ENCODE results near the gene FDXR.

FDXR gene

GRCh38 chr17:74882517-74883240, 9.9 kb upstream of the FDXR start:
- Histone ChIP-seq H2AK5ac (ENCODE audit: low read length, severe bottlenecking) (no peak overlapping the region), H2BK15ac (ENCODE audit: low read depth, poor library complexity, severe bottlenecking) (no peak overlapping the region), H3K14ac (ENCODE audit: low read length in 2 of 2) (no peak overlapping the region), H2BK12ac (ENCODE audit: low read length in 2 of 2) (no peak overlapping the region), H3K18ac (ENCODE audit: low read depth in 1 of 2, low read length in 2 of 2) (no peak overlapping the region), H4K8ac (ENCODE audit: low read length) (no peak overlapping the region), H3K79me1 (replicated peaks; ENCODE audit: low read length, poor library complexity, severe bottlenecking) (no peaks in the 10 kb centered on the region), H3K4me2 (ENCODE audit: low read length, poor library complexity, severe bottlenecking) (no peak overlapping the region), H4K91ac (ENCODE audit: low read length) (no peak overlapping the region), H3K9ac (ENCODE audit: low read length) (no peak overlapping the region), H3K4me3 (ENCODE audit: insufficient read depth in 1 of 2, low read depth in 1 of 2, low read length in 2 of 2) (no peak overlapping the region), H2BK120ac (ENCODE audit: low read depth, low read length) (no peak overlapping the region), H3K9me3 (ENCODE audit: control insufficient read depth, low read length) (no peaks in the 10 kb centered on the region), H3K4ac (ENCODE audit: low read depth in 1 of 2, low read length in 2 of 2) (no peak overlapping the region), H3K4me1 (ENCODE audit: control insufficient read depth, insufficient read depth, low read depth, low read length) (no peaks in the 10 kb centered on the region), H3K27ac (ENCODE audit: low read length, poor library complexity, severe bottlenecking) (no peak overlapping the region), H3K36me3 (ENCODE audit: control insufficient read depth in 1 of 2, insufficient read depth in 2 of 2, low read depth in 1 of 2, low read length in 2 of 2) (no peaks in the 10 kb centered on the region), H3K27me3 (ENCODE audit: control insufficient read depth in 1 of 2, insufficient read depth in 1 of 2, low read length in 2 of 2) (peaks cover 39 to 71% of the 10 kb centered on the region in 2 experiments), H2BK5ac (ENCODE audit: low read depth, low read length, poor library complexity, severe bottlenecking) (no peak overlapping the region), H3K23ac (ENCODE audit: low read length in 2 of 2) (no peak overlapping the region), H2AFZ (ENCODE audit: low read depth, low read length) (no peak overlapping the region)
- DNase-seq = no peak
- WGBS = 84% methylated on average over 20 of the region's 20 CpGs

- no peak overlapping the region for H2AK5ac ChIP-seq (ENCODE audit: low read length, severe bottlenecking)
- H3K27me3 ChIP-seq (ENCODE audit: control insufficient read depth in 1 of 2, insufficient read depth in 1 of 2, low read length in 2 of 2) = peaks cover 39 to 58% of the 10 kb centered on the region in 2 experiments
- no peak overlapping the region for H2BK12ac ChIP-seq (ENCODE audit: low read length in 2 of 2)
- H3K79me1 ChIP-seq (replicated peaks; ENCODE audit: low read length, poor library complexity, severe bottlenecking) = no peaks in the 10 kb centered on the region
- WGBS = 76% methylated on average over 10 of the region's 11 CpGs
- H3K9ac ChIP-seq (ENCODE audit: low read length) = no peak overlapping the region
- H2BK120ac ChIP-seq (ENCODE audit: low read depth, low read length) = no peak overlapping the region
- no peak overlapping the region for H3K4ac ChIP-seq (ENCODE audit: low read depth in 1 of 2, low read length in 2 of 2)
- H2BK5ac ChIP-seq (ENCODE audit: low read depth, low read length, poor library complexity, severe bottlenecking) = no peak overlapping the region
- no peak overlapping the region for H3K14ac ChIP-seq (ENCODE audit: low read length in 2 of 2)
- H4K8ac ChIP-seq (ENCODE audit: low read length) = no peak overlapping the region
- no peaks in the 10 kb centered on the region for H3K4me1 ChIP-seq (ENCODE audit: control insufficient read depth, insufficient read depth, low read depth, low read length)
- H3K27ac ChIP-seq (ENCODE audit: low read length, poor library complexity, severe bottlenecking) = no peak overlapping the region
- no peak overlapping the region for H3K18ac ChIP-seq (ENCODE audit: low read depth in 1 of 2, low read length in 2 of 2)
- H3K4me2 ChIP-seq (ENCODE audit: low read length, poor library complexity, severe bottlenecking) = no peak overlapping the region
- H4K91ac ChIP-seq (ENCODE audit: low read length) = no peak overlapping the region
- no peak overlapping the region for H3K23ac ChIP-seq (ENCODE audit: low read length in 2 of 2)
- no peak overlapping the region for H3K4me3 ChIP-seq (ENCODE audit: insufficient read depth in 1 of 2, low read depth in 1 of 2, low read length in 2 of 2)
- no peak overlapping the region for H2BK15ac ChIP-seq (ENCODE audit: low read depth, poor library complexity, severe bottlenecking)
- DNase-seq = no peak
- no peaks in the 10 kb centered on the region for H3K9me3 ChIP-seq (ENCODE audit: control insufficient read depth, low read length)
- H2AFZ ChIP-seq (ENCODE audit: low read depth, low read length) = no peak overlapping the region
- no peaks in the 10 kb centered on the region for H3K36me3 ChIP-seq (ENCODE audit: control insufficient read depth in 1 of 2, insufficient read depth in 2 of 2, low read depth in 1 of 2, low read length in 2 of 2)
Observed at GRCh38 chr17:74881073-74881472, 8.3 kb upstream of the FDXR start.

- Histone ChIP-seq H3K36me3 (ENCODE audit: control insufficient read depth in 1 of 2, insufficient read depth in 2 of 2, low read depth in 1 of 2, low read length in 2 of 2) (no peaks in the 10 kb centered on the region), H2AFZ (ENCODE audit: low read depth, low read length) (no peak overlapping the region), H3K4me3 (ENCODE audit: insufficient read depth in 1 of 2, low read depth in 1 of 2, low read length in 2 of 2) (no peak overlapping the region), H3K4me2 (ENCODE audit: low read length, poor library complexity, severe bottlenecking) (no peak overlapping the region), H3K23ac (ENCODE audit: low read length in 2 of 2) (no peak overlapping the region), H4K91ac (ENCODE audit: low read length) (no peak overlapping the region), H3K4ac (ENCODE audit: low read depth in 1 of 2, low read length in 2 of 2) (no peak overlapping the region), H2BK120ac (ENCODE audit: low read depth, low read length) (no peak overlapping the region), H3K79me1 (replicated peaks; ENCODE audit: low read length, poor library complexity, severe bottlenecking) (no peaks in the 10 kb centered on the region), H3K9ac (ENCODE audit: low read length) (no peak overlapping the region), H3K14ac (ENCODE audit: low read length in 2 of 2) (no peak overlapping the region), H3K9me3 (ENCODE audit: control insufficient read depth, low read length) (no peaks in the 10 kb centered on the region), H2BK5ac (ENCODE audit: low read depth, low read length, poor library complexity, severe bottlenecking) (no peak overlapping the region), H3K18ac (ENCODE audit: low read depth in 1 of 2, low read length in 2 of 2) (no peak overlapping the region), H2AK5ac (ENCODE audit: low read length, severe bottlenecking) (no peak overlapping the region), H3K27me3 (ENCODE audit: control insufficient read depth in 1 of 2, insufficient read depth in 1 of 2, low read length in 2 of 2) (peaks cover 41 to 48% of the 10 kb centered on the region in 2 experiments), H2BK15ac (ENCODE audit: low read depth, poor library complexity, severe bottlenecking) (no peak overlapping the region), H3K4me1 (ENCODE audit: control insufficient read depth, insufficient read depth, low read depth, low read length) (no peaks in the 10 kb centered on the region), H2BK12ac (ENCODE audit: low read length in 2 of 2) (no peak overlapping the region), H4K8ac (ENCODE audit: low read length) (no peak overlapping the region), H3K27ac (ENCODE audit: low read length, poor library complexity, severe bottlenecking) (no peak overlapping the region)
- 88% methylated on average over 14 of the region's 16 CpGs for WGBS
- DNase-seq = no peak
Observed at GRCh38 chr17:74879308-74879707, 6.5 kb upstream of the FDXR start.

- Histone ChIP-seq H2BK12ac (ENCODE audit: low read length in 2 of 2) (no peak overlapping the region), H3K23ac (ENCODE audit: low read length in 2 of 2) (no peak overlapping the region)
- 64% methylated on average over 2 of the region's 2 CpGs for WGBS
Observed at GRCh38 chr17:74878658-74879057, 5.9 kb upstream of the FDXR start.

More at GRCh38 chr17:74878658-74879057, 5.9 kb upstream of the FDXR start:
- H3K27me3 ChIP-seq (ENCODE audit: control insufficient read depth in 1 of 2, insufficient read depth in 1 of 2, low read length in 2 of 2) = peaks cover 41 to 42% of the 10 kb centered on the region in 2 experiments
- H3K18ac ChIP-seq (ENCODE audit: low read depth in 1 of 2, low read length in 2 of 2) = no peak overlapping the region
- no peak for DNase-seq
- H3K9me3 ChIP-seq (ENCODE audit: control insufficient read depth, low read length) = no peaks in the 10 kb centered on the region
- no peak overlapping the region for H4K91ac ChIP-seq (ENCODE audit: low read length)
- H2AFZ ChIP-seq (ENCODE audit: low read depth, low read length) = no peak overlapping the region
- no peak overlapping the region for H3K9ac ChIP-seq (ENCODE audit: low read length)
- no peaks in the 10 kb centered on the region for H3K36me3 ChIP-seq (ENCODE audit: control insufficient read depth in 1 of 2, insufficient read depth in 2 of 2, low read depth in 1 of 2, low read length in 2 of 2)
- H2BK120ac ChIP-seq (ENCODE audit: low read depth, low read length) = no peak overlapping the region
- H3K4me1 ChIP-seq (ENCODE audit: control insufficient read depth, insufficient read depth, low read depth, low read length) = no peaks in the 10 kb centered on the region
- no peak overlapping the region for H3K4me3 ChIP-seq (ENCODE audit: insufficient read depth in 1 of 2, low read depth in 1 of 2, low read length in 2 of 2)
- no peak overlapping the region for H2BK5ac ChIP-seq (ENCODE audit: low read depth, low read length, poor library complexity, severe bottlenecking)
- H3K27ac ChIP-seq (ENCODE audit: low read length, poor library complexity, severe bottlenecking) = no peak overlapping the region
- H3K79me1 ChIP-seq (replicated peaks; ENCODE audit: low read length, poor library complexity, severe bottlenecking) = no peaks in the 10 kb centered on the region
- no peak overlapping the region for H2BK15ac ChIP-seq (ENCODE audit: low read depth, poor library complexity, severe bottlenecking)
- no peak overlapping the region for H4K8ac ChIP-seq (ENCODE audit: low read length)
- H3K4ac ChIP-seq (ENCODE audit: low read depth in 1 of 2, low read length in 2 of 2) = no peak overlapping the region
- H3K14ac ChIP-seq (ENCODE audit: low read length in 2 of 2) = no peak overlapping the region
- H3K4me2 ChIP-seq (ENCODE audit: low read length, poor library complexity, severe bottlenecking) = no peak overlapping the region
- no peak overlapping the region for H2AK5ac ChIP-seq (ENCODE audit: low read length, severe bottlenecking)
